Measurements from ENCODE around the gene GTF3A. TPM values are rescaled to one million over a fixed set of nuclear protein-coding genes. Genes with fewer than 3 reads are reported as not detected.

GTF3A gene
- total RNA-seq, result 119 and 134 TPM in 2 replicates

- Mint-ChIP-seq H3K27me3 (no peaks in the 10 kb centered on the region), H3K9me3 (no peaks in the 10 kb centered on the region), H3K36me3 (ENCODE audit: low read depth) (peaks cover 36% of the 10 kb centered on the region), H3K4me1 (peaks cover 42% of the 10 kb centered on the region), H3K27ac (peak within 1 kb of the TSS; percentile 86), H3K4me3 (peak within 1 kb of the TSS; percentile 79)
- CTCF ChIA-PET, result interaction anchor here (0.9 to 4.1 kb wide), 4 partner anchors 109 to 439 kb away, joined by 3 to 29 read pairs (median 4); no protein-coding TSS in a partner anchor
- DNase-seq, result peak; percentile 91
- intact Hi-C loops (cut with micrococcal nuclease), result loop anchor here (2.0 to 10.0 kb wide), 3 partner anchors 170 to 290 kb away; partner anchors contain the start of genes RPL21 and USP12
- peak; percentile 72 for ATAC-seq (ENCODE audit: low read depth)
- no peak for TF ChIP-seq CTCF (IDR thresholded peaks at IDR 0.05)
- POLR2A ChIA-PET, result interaction anchor here (0.6 to 5.6 kb wide), 18 partner anchors 10 to 530 kb away, joined by 3 to 185 read pairs (median 8); partner anchors contain the start of genes LNX2 and MTIF3
Measured at GRCh38 chr13:27424246-27425157, at the start of gene GTF3A. Gene GTF3A, plus strand, starts transcription at chr13:27424619.

GRCh38 chr13:27374650-27375049, 49.8 kb upstream of the GTF3A start:
- POLR2A ChIA-PET, result no interaction called here
- H3K27me3 Mint-ChIP-seq, result peaks cover 22% of the 10 kb centered on the region
- no peak for DNase-seq

GRCh38 chr13:27375686-27376326, 48.6 kb upstream of the GTF3A start:
- POLR2A ChIA-PET, result interaction anchor here (0.6 kb wide), 1 partner anchor 530 kb away, joined by 3 read pairs; no protein-coding TSS in a partner anchor
- Mint-ChIP-seq H3K4me3 (no peak overlapping the region), H3K36me3 (ENCODE audit: low read depth) (no peaks in the 10 kb centered on the region), H3K9me3 (no peaks in the 10 kb centered on the region), H3K27ac (no peak overlapping the region), H3K4me1 (peaks cover 2% of the 10 kb centered on the region), H3K27me3 (peaks cover 21% of the 10 kb centered on the region)
- CTCF ChIA-PET, result interaction anchor here (0.6 to 10.1 kb wide), 7 partner anchors 10 to 608 kb away, joined by 3 to 177 read pairs (median 9); no protein-coding TSS in a partner anchor
- ATAC-seq (ENCODE audit: low read depth), result peak; percentile 47
- no peak for TF ChIP-seq CTCF (IDR thresholded peaks at IDR 0.05)
- DNase-seq, result peak; percentile 34
- intact Hi-C loops (cut with micrococcal nuclease), result loop anchor here (1.0 to 2.0 kb wide), 3 partner anchors 75 to 608 kb away; partner anchors contain the start of gene MTIF3

More at GRCh38 chr13:27374650-27375049, 49.8 kb upstream of the GTF3A start:
- TF ChIP-seq CTCF (IDR thresholded peaks at IDR 0.05), result peak; percentile 75
- CTCF ChIA-PET, result interaction anchor here (1.0 to 10.1 kb wide), 7 partner anchors 9 to 609 kb away, joined by 3 to 177 read pairs (median 13); no protein-coding TSS in a partner anchor
- H3K36me3 Mint-ChIP-seq (ENCODE audit: low read depth), result no peaks in the 10 kb centered on the region
- ATAC-seq (ENCODE audit: low read depth), result peak; percentile 88
- no peak overlapping the region for H3K4me3 Mint-ChIP-seq
- no peaks in the 10 kb centered on the region for H3K9me3 Mint-ChIP-seq
- intact Hi-C loops (cut with micrococcal nuclease), result loop anchor here (1.0 to 2.0 kb wide), 7 partner anchors 52 to 610 kb away; partner anchors contain the start of gene MTIF3
- H3K27ac Mint-ChIP-seq, result no peak overlapping the region
- H3K4me1 Mint-ChIP-seq, result peaks cover 2% of the 10 kb centered on the region

- peaks cover 2% of the 10 kb centered on the region for H3K4me1 Mint-ChIP-seq
- intact Hi-C loops (cut with micrococcal nuclease), result no loop called here
- ChIA-PET POLR2A (no interaction called here), CTCF (interaction anchor here (0.7 to 10.1 kb wide), 2 partner anchors 334 to 448 kb away, joined by 3 to 177 read pairs; no protein-coding TSS in a partner anchor)
- H3K4me3 Mint-ChIP-seq, result no peak overlapping the region
- DNase-seq (no peak), ATAC-seq (ENCODE audit: low read depth) (no peak)
- no peaks in the 10 kb centered on the region for H3K36me3 Mint-ChIP-seq (ENCODE audit: low read depth)
- peaks cover 16% of the 10 kb centered on the region for H3K27me3 Mint-ChIP-seq
- H3K27ac Mint-ChIP-seq, result no peak overlapping the region
- TF ChIP-seq CTCF (IDR thresholded peaks at IDR 0.05), result no peak
- H3K9me3 Mint-ChIP-seq, result no peaks in the 10 kb centered on the region
Measured at GRCh38 chr13:27379126-27379525, 45.3 kb upstream of the GTF3A start.

Measured in activated B cell treated with CpG ODN at 0.5 μM for 24 hours (primary cell).